HFF-Myc (cell line): Measurements from ENCODE around the gene PANK4.

Source experiments
- DNase-seq: peaks from one replicate; pipeline ENCODE4 v3.0.0-alpha.2; 2011; ENCODE audit warnings: low read depth; ENCODE audit errors: extremely low read depth
- H3K4me3 ChIP-seq: replicated peaks from 2 replicates; pipeline ENCODE4 v1.5.1; 2011; ENCODE audit warnings: low read depth, mild to moderate bottlenecking, control low read depth, low read length
- TF ChIP-seq, protein P1 (sequence below): IDR thresholded peaks from 2 replicates; pipeline ENCODE4 v1.5.1; 2012; ENCODE audit warnings: mild to moderate bottlenecking, low read depth, low read length, control low read depth; ENCODE audit errors: missing control alignments

Gene PANK4

DNA sequence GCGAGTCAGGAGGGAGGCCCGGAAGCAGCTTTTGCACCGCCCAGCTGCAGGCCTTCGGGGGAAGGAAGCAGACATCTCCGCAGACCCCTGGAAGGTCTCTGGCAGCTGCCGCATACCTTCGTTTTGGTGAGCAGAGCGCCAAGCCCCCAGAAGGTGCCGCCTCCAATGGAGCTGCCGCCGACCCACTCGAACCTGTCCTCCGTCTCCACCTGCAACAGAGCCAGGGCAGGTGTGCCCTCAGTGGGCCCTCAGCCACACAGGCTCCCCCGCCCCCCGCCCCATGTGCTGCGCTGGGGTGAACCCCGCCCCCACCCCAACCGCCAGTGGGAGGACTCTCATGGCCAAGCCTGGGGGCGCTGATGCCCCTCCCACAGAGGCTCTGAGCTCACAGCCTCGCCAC lies 6.2 kb downstream of the PANK4 start:
- H3K4me3 ChIP-seq: no peak overlapping the region
- DNase-seq: no peak
- TF ChIP-seq, protein P1, sequence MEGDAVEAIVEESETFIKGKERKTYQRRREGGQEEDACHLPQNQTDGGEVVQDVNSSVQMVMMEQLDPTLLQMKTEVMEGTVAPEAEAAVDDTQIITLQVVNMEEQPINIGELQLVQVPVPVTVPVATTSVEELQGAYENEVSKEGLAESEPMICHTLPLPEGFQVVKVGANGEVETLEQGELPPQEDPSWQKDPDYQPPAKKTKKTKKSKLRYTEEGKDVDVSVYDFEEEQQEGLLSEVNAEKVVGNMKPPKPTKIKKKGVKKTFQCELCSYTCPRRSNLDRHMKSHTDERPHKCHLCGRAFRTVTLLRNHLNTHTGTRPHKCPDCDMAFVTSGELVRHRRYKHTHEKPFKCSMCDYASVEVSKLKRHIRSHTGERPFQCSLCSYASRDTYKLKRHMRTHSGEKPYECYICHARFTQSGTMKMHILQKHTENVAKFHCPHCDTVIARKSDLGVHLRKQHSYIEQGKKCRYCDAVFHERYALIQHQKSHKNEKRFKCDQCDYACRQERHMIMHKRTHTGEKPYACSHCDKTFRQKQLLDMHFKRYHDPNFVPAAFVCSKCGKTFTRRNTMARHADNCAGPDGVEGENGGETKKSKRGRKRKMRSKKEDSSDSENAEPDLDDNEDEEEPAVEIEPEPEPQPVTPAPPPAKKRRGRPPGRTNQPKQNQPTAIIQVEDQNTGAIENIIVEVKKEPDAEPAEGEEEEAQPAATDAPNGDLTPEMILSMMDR: no peak

DNA sequence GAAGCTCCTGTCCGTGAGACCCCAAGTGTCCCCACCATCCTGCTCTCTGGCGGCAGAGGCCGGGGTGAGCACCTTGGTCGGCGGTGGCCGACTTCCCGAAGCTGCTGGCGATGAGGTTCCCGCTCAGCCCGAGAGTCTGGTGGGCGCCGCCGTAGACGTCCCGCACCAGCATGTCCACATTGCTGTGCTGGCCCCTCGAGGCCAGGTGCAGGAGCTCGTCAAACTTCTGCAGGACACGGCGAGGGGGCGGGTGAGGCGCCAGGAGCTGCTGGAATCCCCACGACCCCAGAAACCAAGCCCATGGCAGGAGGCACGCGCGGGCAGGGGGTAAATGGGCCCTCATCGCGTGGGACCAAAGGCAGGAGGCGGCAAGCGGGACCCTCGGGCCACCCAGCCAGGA lies 6.7 kb downstream of the PANK4 start:
- no peak overlapping the region for H3K4me3 ChIP-seq
- TF ChIP-seq, protein P1: no peak
- no peak for DNase-seq

DNA sequence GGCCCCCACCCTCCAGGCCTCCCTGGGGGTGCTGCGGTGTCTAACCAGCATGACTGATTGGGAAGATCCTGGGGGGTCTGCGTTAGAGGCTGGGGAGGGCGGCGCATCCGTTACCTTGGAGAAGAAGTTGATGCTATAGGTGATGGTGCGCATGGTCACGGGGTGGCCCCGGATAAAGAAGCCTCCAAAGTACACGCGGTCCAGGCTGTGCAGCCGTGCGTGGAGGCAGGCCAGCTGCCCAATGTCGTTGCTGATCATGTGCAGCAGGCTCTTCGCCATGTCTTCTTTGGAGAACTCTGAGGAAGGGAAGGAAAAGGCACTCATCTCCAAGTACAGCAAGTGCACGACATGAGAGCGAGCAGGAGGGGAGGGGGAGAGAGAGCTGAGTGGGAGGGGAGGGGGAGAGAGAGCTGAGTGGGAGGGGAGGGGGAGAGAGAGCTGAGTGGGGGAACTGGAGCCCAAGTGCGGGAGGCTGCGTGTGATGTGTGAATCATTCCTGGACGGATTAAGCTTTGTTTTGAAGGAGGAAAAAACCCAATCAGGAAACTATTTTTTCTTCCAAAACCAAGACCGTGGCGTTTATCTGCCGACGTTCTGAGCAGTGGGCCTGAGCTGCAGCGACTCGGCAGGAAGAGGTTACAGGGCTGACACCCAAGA lies 7.2 kb downstream of the PANK4 start:
- TF ChIP-seq, protein P1: no peak

DNA sequence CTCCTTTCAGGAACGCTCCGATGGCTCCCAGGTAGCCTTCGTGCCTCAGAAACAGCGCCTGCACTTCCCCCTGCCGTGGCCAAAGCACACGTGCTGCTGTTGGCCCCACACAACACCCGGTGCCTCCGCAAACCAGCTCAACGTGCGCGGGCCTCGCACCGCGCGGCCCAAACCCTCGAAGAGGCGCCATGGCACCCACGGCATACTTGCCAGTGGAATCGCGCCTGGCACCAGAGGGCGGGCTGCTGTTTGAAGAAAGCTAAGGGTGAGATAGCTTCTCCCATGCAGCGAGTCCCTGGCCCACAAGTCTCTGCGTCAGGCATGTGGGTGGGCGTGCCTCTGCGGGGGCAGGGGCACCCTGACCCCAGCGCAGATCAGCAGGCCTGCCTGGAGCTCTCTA lies 7.9 kb downstream of the PANK4 start:
- DNase-seq: no peak
- TF ChIP-seq, protein P1: no peak
- no peak overlapping the region for H3K4me3 ChIP-seq

More for the DNA sequence above, 7.2 kb downstream of the PANK4 start:
- DNase-seq: no peak
- no peak overlapping the region for H3K4me3 ChIP-seq

DNA sequence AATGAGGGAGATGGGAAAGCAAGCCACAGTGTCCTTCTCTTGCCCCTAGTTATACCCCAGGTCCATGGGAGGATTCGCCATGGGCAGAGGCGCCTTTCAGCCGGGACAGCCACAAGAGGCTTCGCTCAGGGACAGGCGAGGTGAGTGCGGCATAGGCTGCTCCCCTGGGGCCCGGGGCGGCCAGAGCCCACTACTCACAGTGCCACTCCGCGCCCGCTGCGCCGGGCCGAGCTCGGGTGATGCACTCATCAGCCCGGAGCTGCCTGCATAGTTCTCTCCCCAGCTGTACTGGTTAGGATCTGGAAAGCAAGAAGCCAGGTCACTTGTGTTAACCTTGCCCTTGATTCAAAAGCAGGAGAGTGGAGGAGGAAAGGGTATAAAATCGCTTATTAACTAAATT lies 8.4 kb downstream of the PANK4 start:
- TF ChIP-seq, protein P1: no peak
- no peak for DNase-seq
- no peak overlapping the region for H3K4me3 ChIP-seq

DNA sequence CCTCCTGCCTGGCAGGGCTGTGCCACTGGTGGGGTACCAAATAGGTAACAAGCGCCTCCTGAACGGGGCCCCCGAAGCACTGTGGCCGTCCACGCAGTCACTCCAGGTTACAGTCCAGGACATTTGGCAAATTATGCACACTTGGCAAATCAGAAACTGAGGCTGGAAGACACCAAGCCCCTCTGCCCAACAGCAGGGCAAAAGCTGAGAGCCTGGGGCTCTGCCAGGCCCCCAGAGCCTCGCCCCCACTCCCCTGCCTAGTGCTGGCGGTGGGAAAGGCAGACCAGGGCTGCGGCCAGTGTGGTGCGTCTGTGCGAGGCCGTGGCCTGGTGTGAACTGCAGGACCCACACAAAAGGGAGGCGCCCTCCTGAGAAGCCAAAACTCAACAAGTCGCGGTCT lies 9.4 kb downstream of the PANK4 start:
- H3K4me3 ChIP-seq: no peak overlapping the region
- TF ChIP-seq, protein P1: no peak
- DNase-seq: no peak

DNA sequence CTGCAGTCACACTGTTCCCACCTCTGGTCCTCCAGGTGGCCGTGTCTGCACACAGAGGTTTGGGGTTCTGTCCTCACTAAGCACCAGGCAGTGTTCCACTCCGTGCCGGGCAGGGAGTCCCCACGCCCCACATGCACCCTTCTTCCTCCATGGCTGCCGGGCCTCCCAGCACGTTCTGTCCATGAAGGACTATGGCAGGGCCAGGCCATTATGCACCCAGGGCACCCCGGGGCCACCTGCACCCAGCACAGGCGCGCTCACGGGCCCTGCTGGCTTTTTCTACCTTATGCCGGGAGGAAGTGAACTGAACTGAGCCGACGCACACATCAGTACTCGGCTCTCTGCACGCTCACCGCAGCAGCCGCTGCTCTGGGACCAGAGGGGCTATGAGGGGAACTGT lies 10.3 kb downstream of the PANK4 start:
- no peak for DNase-seq
- no peak overlapping the region for H3K4me3 ChIP-seq
- TF ChIP-seq, protein P1: no peak
